ENCODE measurements around the gene PLA2G2C.

The PLA2G2C gene

GRCh38 chr1:20198296-20198695 lies 12.0 kb upstream of the PLA2G2C start:
- no peak for DNase-seq (ENCODE audit: extremely low read depth, low read depth)
- TF ChIP-seq CTCF (IDR thresholded peaks at IDR 0.05; ENCODE audit: low read depth, low read length, missing control alignments), result no peak
- no peak overlapping the region for H3K4me3 ChIP-seq (replicated peaks; ENCODE audit: low read depth, low read length)

GRCh38 chr1:20197329-20197791 lies 11.0 kb upstream of the PLA2G2C start:
- TF ChIP-seq CTCF (IDR thresholded peaks at IDR 0.05; ENCODE audit: low read depth, low read length, missing control alignments), result no peak
- no peak for DNase-seq (ENCODE audit: extremely low read depth, low read depth)
- no peak overlapping the region for H3K4me3 ChIP-seq (replicated peaks; ENCODE audit: low read depth, low read length)

GRCh38 chr1:20195462-20195780 lies 9.1 kb upstream of the PLA2G2C start:
- DNase-seq (ENCODE audit: extremely low read depth, low read depth), result no peak
- no peak overlapping the region for H3K4me3 ChIP-seq (replicated peaks; ENCODE audit: low read depth, low read length)
- no peak for TF ChIP-seq CTCF (IDR thresholded peaks at IDR 0.05; ENCODE audit: low read depth, low read length, missing control alignments)

GRCh38 chr1:20194757-20195461 lies 8.6 kb upstream of the PLA2G2C start:
- peak; percentile 94 for TF ChIP-seq CTCF (IDR thresholded peaks at IDR 0.05; ENCODE audit: low read depth, low read length, missing control alignments)
- no peak for DNase-seq (ENCODE audit: extremely low read depth, low read depth)
- H3K4me3 ChIP-seq (replicated peaks; ENCODE audit: low read depth, low read length), result no peak overlapping the region

GRCh38 chr1:20194224-20194623 lies 7.9 kb upstream of the PLA2G2C start:
- no peak for DNase-seq (ENCODE audit: extremely low read depth, low read depth)
- H3K4me3 ChIP-seq (replicated peaks; ENCODE audit: low read depth, low read length), result no peak overlapping the region
- TF ChIP-seq CTCF (IDR thresholded peaks at IDR 0.05; ENCODE audit: low read depth, low read length, missing control alignments), result no peak

GRCh38 chr1:20192871-20193411 lies 6.6 kb upstream of the PLA2G2C start:
- no peak for TF ChIP-seq CTCF (IDR thresholded peaks at IDR 0.05; ENCODE audit: low read depth, low read length, missing control alignments)
- DNase-seq (ENCODE audit: extremely low read depth, low read depth), result no peak
- no peak overlapping the region for H3K4me3 ChIP-seq (replicated peaks; ENCODE audit: low read depth, low read length)
